ENCODE measurements around the gene B3GALT2.

DNA sequence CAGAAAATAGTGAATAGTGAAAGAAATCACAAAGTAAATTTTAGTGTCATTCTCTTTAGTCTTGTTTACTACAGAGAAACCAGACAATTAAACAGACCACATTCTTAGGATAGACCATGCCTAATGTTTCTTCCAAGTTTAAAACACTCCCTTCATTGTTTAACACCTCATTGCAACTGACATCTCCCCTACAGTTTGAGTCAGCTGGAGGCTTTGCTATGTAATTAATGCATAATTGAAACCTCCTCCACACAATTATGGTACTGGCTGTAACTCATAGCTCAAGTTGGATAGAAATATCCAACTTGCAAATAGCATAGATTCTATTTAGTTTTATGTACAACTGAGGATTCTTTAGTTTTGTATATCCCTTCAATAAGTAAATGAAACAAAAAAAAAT, 35.2 kb upstream of the B3GALT2 start:
- no peak for TF ChIP-seq FOXP2 (optimal IDR thresholded peaks at IDR 0.05; ENCODE audit: control extremely low read depth, extremely low read length, insufficient read depth)
- no peak for TF ChIP-seq POLR2AphosphoS5 (IDR thresholded peaks at IDR 0.05; ENCODE audit: borderline replicate concordance, low read depth, low read length)
- TF ChIP-seq EZH2 (IDR thresholded peaks at IDR 0.05) = no peak
